ENCODE measurements around the gene PHYKPL. TPM values are rescaled to one million over a fixed set of nuclear protein-coding genes. Genes with fewer than 3 reads are reported as not detected.

The PHYKPL gene
- total and polyA plus RNA-seq, 2 of the 8 experiments (the other 6 are each of a cell fraction or from before 2014, with no cell fraction given) = 25.1 to 32.1 TPM

DNA sequence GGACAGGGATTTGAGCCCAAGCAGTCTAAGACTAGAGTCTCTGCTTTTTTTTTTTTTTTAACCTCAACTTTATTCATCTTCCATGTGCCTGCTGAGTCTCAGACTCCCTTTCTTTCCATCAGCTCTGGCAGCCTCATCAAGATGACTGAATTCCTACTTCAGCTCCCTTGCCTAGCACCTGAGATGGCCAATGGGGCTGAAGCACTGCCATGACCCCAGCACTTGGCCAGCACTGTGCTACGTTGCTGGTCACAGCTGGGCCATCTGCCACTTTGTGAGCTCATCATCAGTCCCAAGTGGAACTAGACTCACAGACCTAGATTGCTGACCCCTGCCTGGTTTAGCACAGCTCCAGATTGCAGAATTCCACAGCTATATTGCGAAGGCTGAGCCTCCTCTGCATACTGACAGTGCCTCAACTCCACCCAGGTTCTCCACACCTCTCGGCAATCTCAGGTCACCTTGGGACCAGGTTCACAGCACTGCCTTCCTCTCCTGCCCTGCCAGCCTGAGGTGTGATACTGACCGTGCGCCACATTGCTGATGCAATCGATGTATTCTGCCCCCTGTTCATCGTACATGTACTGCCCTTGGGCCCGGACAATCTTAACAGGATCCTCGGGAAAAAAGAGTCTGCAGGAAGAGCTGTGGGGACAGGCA lies 1.6 kb downstream of the PHYKPL start (continued):
- TF ChIP-seq, protein P1, sequence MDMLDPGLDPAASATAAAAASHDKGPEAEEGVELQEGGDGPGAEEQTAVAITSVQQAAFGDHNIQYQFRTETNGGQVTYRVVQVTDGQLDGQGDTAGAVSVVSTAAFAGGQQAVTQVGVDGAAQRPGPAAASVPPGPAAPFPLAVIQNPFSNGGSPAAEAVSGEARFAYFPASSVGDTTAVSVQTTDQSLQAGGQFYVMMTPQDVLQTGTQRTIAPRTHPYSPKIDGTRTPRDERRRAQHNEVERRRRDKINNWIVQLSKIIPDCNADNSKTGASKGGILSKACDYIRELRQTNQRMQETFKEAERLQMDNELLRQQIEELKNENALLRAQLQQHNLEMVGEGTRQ (IDR thresholded peaks at IDR 0.05; ENCODE audit: low read length) = no peak
- TF ChIP-seq CBX5 (IDR thresholded peaks at IDR 0.05; ENCODE audit: low read depth, low read length) = no peak
- no peak for TF ChIP-seq CHD1 (IDR thresholded peaks at IDR 0.05; ENCODE audit: low read depth, low read length)
- TF ChIP-seq SUZ12 (IDR thresholded peaks at IDR 0.05; ENCODE audit: low read length) = no peak
- no peak for TF ChIP-seq HDAC2 (IDR thresholded peaks at IDR 0.05; ENCODE audit: borderline replicate concordance in 1 of 2, low read depth in 2 of 2, low read length in 2 of 2)
- TF ChIP-seq RFX5 (IDR thresholded peaks at IDR 0.05; ENCODE audit: borderline replicate concordance, low read depth, low read length) = no peak
- no peak for TF ChIP-seq SAP30 (IDR thresholded peaks at IDR 0.05; ENCODE audit: insufficient read depth, insufficient replicate concordance, low read length)
- no peak for TF ChIP-seq SP1 (IDR thresholded peaks at IDR 0.05; ENCODE audit: low read depth, low read length)
- TF ChIP-seq TAF1 (IDR thresholded peaks at IDR 0.05; ENCODE audit: low read depth, low read length) = no peak
- TF ChIP-seq RBBP5 (IDR thresholded peaks at IDR 0.05; ENCODE audit: borderline replicate concordance, low read depth, low read length) = no peak
